HG02642 (cell line): Measurements from ENCODE around the gene RHBDD3.
A peak's percentile ranks its signal among the peaks of the same experiment; 100 is the strongest.

Experiments
- ATAC-seq: cut with Tn5 transposase; IDR thresholded peaks from one replicate; pipeline ENCODE4 v1.9.1; 2021; ENCODE audit warnings: mild to moderate bottlenecking; ENCODE audit not compliant: unreplicated experiment, poor library complexity

RHBDD3 gene

DNA sequence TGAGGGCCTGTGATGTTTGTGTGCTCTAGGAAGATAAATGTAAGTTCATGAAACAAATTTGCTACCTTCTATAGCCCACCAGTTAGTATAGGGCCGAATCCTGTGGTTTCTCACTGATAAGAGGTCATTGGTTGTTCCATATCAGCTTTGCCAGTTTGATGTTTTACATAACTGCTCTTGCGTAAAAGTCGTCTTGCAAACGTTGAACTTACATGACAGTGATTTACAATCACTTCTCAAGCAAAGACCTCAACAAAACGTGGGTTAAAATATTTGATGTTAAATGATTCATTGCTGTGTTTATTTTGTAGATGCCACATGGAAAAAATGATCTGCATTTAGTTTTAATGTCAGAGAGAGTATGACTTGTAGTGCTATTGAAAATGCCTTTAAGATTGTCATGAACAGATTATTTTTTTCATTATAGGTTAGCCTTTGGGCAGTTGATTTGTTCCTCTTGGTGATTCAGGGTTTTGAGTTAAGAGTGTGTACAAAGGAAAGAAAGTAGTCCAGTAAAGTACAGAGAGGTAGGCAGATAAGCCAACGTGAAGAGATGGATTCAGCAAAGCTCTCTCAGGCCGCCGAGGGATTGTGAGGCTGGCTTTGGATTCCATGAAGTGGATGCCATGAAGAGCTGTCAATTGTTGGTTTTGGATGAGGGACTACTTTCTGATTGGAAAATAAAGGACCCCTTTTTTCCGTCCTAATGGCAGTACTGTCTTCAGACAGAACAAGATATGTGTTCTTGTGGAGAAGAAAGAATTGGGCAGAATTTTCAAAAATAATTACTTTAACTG lies 2.9 kb upstream of the RHBDD3 start:
- ATAC-seq: no peak

DNA sequence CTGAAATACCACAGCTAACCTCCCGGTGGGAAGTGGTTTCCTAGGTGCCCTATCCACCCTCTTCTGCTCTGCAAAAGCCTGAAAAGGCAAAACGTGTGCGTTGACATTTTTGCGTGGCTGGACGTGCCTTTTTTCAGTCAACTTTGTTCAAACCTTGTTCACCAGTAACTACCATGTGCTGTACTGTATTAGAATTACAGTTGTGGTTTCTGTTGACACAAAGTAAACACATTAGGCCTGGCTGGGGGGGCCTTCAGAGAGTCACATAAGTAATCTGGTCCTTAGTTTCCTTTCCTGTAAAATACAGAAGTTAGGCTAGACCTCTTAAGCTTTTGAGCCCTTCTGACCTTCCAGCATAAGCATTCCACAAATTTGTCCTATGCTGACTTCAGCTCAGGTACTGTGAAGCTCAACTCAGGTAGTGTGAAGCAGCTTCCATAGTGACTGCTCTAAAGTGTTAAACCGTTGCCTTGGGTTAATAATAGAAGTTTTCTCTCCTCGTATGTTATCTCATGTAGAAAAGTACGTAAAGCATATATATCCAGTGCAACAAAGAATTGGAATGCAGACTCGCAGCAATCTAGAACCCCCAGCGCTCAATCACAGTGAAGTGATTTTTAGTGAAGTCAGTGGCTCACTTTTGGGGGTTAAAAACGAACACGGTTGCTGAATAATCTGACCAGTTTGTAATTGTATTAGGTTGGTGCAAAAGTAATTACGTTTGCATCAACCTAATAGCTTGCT lies 2.1 kb upstream of the RHBDD3 start:
- ATAC-seq: no peak

DNA sequence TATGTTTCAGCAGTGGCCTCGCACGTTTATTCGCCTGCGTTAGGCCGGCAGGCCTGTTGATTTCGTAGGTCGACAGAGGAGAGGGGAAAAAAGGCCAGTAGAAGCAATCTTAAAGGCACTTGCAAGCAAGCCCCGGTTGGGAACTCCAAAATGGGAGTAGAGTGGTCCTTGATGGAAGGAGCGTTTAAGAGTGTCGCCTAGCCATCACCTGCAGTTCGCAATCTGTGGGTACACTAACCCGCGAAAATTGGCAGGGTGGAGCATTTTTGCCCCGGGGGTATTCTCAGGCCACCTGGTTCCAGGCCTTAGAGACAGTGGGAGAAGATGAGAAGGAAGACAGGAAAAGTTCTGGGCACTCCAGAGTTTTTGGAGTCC lies 1.4 kb upstream of the RHBDD3 start:
- ATAC-seq: no peak

DNA sequence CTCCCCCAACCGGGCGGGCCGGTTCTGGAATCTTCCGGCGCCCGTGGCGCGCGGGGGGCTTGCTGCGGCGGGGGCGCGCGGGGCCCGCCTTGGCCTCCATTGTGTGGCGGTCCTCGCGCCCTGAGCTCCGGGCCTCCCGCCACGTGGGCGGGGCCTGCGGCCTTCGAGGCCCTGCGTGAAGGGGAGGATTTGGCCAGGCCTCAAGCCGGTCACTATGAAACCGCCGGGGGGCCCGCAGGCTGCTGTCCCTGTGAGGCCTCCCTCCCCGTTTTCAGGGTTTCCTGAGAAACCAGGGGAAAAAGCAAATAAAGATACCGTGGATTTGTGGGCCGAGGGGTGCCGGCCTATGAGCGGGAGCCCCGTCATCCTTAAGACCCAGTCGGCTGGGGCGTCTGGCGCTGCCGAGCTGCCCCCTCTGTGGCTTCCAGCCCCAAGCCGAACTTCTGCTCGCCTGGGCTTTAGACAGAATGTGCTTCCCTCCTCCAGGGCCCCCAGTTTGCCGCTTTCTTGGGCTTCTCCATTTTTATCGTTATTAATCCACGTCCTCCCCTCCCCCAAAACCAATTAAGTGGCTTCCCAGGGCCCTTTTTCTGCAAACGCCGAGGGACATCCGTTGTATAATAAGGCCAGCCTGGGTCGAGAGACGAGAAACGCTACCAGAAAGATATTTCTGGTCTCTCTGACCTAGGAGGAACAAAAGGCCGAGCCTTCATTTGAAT lies 889 bp upstream of the RHBDD3 start:
- peak; percentile 26 for ATAC-seq

DNA sequence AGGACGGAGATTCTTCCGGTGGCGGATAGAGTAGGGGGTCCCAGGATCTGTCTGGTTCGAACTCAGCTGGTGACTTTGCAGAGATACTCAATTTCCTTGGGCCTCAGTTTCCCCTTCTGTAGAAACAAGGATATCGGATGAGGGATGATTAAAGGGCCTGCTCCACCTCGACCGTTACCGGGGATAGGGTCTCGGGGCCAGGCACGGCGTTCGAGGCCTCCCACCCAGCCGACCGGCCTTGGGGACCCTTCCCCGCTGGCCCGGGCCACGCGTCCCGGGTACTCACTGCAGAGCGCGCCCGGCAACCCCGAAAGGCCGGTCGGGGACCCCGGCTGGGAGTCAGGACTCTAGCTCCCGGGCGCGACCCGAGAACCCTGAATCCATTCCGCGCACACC lies 321 bp downstream of the RHBDD3 start:
- ATAC-seq: no peak

DNA sequence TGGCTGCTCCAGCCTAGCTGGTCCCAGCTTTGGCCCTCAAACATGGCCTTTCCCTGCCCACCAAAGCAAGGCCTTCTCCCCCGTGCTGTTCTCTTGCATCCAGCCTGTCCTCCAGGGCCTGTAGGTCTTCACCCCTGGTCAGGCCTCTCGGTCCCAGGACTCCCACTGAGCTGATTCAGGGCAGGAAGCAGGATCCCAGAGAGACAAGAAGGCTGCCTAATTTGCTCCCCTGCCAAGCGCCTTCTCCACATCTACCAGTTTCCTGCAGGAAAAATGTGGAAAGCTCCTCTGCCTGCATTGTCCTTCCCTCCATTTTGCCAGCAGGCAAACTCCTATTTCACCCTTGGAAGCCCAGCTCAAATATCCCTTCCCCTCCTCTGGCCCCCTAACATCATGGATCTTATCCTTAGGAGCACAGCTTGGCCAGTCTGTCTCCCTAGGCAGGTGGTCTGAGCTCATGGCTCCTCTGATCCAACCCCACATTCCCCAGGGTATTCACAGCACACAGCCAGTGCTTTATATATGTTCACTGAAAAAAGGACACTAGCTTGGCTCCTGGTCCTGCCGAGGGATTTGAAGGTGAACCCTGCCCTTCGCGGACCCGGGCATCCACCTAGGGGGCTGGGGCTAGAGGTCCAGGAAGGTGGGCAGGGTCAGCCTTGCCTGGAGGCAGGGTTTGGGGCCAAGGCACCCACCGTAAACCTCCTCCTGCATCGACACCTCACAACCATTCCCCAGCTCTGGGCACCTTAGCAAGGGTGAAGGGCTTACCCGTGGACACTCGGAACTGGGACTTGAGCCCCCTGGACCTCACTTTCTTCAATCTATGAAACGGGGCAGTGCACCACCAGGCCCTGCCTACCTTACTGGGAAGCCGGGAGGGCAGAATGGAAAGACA lies 968 bp downstream of the RHBDD3 start:
- ATAC-seq: no peak

DNA sequence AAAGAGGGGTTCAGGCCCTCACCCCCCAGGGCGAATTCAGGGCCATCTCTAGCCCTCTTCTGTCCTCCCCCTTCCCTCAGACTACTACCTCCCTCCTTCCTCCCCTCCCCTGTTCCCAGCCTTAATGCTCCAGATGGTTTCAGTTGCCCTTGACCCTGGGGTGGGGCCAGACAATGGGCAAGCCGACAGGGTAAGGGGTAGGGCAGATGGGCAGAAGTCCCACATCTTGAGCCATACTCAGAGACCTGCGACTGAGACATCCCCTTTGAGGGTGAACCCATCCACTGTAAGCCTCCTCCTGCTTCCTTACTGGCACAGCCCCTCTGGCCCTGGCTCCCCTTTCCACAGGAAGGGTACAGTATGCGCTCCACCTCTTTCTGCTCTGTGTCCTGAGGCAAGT lies 1.9 kb downstream of the RHBDD3 start:
- no peak for ATAC-seq

DNA sequence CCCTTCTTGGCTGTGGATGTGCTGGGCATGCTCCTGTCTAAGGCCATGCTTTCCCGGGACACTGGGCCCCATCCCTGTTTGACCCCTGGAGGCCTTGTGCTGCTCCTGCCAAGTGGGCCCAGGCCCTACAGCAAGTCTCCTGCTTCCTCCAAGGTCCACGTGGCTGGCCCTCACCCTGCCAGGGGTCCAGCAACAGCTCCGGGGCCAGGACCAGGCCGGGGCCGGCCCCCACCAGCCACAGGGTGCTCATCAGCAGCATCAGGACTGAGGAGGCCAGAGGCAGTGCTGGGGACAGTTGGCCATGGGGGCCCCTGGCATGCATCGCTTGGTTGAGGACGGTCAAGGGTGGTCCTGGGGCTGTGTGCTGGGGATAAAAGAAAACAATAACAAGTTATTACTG lies 2.5 kb downstream of the RHBDD3 start:
- ATAC-seq: no peak

DNA sequence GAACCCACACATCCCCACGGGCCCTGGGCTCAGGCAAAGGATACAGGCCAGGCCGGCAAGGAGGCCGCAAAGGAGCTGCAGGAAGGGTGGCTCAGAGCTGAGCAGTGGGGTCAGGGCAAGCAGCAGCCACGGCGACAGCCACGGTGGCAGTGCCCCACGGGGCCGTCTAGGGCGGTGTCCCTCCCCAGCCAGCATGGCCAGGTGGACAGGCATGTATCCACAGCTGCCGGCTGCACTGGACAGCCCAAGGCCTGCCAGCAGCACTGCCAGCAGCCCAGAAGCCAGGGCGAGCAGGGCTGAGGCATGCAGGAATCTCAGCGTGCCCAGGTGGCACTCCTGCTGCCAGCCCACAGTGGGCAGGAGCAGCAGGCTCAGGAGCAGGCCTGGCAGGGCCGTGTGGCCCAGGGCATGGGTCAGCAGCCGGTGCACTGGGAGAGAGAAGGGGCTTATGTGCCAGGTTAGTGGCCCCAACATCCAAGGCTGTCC lies 3.9 kb downstream of the RHBDD3 start:
- ATAC-seq: no peak

DNA sequence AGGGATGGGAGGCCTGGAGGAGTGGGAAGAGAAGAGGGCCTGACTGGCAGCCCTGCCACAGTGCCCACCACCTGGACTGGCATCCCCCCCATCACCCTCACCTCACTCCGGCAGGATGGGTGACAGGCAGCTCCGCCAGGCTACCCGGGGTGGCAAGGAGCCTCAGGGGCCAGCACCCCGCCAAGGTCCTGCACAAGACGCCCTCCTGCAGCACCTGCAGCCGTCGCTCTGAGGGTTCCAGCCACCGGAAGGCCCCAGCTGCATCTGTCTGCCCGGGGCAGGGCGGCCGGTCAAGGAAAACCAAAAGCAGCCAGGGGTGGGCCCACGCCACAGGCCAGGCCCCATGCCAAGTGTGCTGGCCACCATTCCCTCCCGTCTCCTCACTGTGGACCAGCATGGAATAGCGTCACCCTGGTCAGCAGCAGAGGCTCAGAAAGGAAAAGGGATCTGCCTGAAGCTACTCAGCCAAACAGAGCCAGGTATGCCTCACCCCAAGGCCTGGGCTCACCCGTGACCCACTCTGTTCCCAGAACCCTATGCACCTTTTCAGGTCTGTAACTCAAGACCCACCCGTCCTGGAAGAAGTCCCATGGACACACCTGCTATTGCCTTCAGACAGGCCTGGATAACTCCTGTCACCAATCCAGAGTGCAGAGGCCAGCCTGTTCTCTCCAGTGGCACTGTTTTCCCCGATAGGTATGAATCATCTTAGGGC lies 7.0 kb downstream of the RHBDD3 start:
- ATAC-seq: no peak

DNA sequence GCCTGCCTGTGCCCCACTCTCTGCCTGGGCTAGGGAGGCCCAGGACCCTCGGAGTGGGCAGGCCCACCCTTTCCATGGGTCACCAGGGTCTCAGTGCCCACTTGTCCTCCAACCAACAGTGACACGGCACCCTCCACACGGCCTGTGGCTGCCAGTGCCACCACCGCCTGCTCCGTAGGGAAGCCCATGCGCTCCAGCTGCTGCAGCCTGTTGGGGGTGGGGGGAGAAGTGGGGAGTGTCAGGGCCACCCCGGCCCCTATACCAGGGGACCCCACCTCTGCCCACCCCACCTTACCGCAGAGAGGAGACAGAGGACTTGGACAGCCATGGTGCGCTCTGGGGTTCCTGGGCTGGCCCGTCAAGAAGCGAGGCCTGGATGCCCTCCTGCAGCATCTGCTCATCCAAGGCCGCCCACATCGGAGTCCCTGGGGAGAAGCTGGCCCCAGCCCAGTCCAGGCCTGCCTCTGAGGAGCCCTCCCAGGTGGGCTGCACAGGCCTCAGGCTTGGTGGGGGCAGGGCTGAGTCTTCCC lies 7.7 kb downstream of the RHBDD3 start:
- ATAC-seq: no peak

DNA sequence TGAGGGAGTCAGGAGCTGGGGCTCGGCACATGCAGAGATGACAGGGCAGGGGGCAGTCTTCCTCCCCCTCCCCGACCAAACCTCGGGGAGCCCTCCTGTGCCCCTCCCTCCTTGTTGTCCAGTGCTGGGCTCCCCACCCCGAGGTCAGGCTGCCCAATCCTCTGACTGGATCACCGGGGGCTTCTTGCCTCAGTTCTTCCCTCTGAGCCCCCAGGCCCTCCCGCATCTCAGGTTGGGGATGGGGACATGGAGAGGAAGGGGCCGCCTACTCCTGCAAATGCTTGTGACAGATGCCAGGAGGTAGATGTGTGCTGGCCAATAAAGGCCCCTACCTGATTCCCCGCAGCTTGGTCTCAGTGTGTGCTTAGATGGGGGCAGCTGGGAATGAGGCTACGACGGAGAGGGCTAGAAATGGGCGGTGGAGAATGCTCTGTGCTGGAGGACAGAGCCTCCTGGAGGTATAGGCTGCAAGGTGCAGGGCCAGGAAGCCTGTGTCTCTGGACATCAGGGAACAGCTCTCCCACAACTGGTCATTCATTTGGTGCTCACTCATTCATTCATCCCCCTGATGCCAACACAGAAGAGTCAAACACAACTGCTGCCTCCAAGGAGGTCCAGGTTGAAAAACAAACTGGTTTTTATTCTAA lies 8.4 kb downstream of the RHBDD3 start:
- ATAC-seq: no peak

DNA sequence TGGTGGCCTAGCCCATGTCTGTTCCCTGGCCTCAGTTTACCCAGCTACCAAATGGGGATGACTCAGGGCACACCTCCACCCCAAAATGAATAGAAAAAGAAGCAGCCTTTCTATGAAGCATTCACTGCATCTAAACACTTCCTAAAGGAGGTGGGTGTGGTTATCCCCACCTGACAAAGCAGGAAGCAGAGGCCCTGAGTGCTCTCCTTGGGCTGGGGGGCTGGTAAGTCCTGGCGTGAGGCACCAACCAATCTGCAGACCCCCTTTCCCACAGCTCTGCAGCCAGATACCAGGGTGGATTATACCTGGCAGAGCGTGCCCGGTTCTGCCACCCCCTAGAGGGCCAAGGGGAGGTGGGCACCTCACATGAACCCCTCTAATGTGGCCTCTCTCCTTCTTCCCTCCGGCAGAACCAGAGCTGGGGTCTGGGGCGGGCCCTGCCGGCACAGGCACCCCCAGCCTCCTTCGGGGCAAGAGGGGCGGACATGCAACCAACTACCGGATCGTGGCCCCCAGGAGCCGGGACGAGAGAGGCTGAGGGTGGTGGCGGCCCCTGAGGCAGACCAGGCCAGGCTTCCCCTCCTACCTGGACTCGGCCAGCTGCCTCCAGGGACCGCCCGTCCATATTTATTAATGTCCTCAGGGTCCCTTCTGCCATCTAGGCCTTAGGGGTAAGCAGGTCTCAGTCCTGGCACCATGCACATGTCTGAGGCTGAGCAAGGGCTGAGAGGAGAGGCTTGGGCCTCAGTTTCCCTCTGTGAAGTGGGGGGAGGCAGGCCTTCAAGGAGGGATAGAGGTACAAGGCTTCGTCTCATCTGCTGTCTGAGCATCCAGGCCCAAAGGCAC lies 9.2 kb downstream of the RHBDD3 start:
- ATAC-seq: no peak

DNA sequence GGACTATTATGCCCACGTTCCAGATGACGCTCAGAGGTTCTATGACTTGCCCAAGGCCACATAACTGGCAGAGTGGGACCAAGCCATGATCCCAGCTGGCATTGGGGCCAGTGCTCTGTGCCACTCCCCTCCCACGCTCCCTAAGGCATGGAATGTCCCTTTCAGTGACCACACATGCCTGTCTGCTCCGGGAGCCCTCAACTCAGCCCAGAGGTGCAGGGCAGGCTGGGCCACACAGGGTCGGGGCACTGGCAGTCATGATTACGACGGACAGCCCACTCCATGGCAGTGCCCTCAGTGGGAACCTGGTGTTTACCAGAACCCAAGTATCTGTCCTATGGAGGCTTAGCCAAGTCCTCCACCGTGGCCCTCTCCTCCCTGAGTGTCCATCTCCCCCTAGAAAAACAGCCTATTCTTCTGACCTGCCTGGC lies 10.0 kb downstream of the RHBDD3 start:
- no peak for ATAC-seq

DNA sequence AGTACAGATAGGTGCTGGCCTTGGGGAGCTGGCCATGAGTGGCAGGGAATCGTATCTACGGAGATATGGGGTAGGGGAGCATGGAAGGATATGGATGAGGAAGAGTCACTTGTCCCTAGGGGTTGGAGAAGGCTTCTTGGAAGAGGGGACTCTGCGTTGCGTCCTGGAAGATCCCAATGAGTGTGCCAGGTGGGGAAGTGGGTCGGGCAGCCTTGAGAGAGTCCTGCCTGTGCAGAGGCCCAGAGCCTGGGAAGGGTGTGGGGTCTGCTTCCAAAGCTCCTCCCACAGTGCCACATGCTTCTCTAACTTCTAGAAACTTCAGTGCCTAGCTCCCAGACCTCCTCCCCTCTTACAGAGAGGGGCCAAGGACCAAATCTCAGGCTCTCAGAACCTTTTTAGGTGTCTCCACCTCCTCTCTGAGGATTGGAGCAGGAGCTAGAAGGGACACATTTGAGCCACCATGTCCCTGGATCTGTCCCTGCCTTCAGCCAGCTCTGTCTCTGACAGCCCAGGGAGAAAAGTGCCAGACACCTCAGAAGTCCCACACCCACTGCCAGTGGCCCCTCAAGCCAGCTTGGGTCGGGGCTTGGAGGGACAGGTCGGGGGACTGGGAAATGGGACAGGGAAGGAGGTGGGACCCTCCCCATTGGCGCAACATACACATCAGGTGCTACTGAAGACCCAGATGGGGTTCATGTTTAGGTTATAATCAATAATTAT lies 11.0 kb downstream of the RHBDD3 start:
- no peak for ATAC-seq

DNA sequence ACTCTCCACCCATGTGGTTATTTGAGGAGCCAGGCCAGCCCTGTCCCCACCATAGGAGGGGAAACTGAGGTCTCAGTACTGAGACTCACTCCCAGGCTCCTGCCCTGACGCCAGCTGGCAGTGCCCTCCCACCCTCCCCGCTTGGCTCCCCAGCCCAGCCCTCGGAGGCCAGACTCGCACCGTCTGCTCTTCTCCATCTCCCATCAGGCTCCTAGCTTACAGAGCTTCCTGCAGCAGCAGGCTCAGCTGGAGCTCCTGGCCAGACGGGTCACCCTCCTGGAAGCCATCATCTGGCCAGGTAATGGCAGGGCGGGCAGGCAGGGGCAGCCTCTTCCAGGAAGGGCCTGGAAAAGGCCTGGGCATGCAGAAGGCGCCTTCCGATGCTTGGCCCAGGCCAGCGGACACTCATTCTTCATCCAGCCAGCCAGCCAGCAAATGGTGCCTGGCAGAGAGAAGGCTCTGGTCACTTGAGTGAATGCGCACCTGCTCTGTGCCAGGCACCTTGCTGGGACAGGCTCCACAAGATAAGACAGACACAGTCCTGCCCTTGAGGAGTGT lies 12.6 kb downstream of the RHBDD3 start:
- ATAC-seq: no peak

DNA sequence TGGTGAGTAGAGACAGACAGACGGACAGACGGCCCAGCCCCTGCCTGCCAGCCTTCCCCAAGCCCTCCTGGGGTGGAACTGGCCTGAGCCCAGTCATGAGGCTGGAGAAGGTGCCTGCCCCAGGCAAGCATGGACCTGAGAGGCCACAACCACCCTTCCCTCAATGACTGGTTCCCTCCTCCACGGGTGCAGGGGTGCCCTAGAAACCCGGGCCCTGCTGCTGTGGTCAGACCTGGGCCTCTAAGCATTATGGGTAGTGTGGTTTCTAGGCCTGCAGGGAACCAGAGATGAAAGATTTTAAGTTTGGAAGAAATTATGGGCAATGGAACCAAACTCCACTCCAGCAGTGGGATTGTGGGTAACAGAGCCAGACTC lies 13.5 kb downstream of the RHBDD3 start:
- no peak for ATAC-seq
